K562 (cell line): ENCODE results near the gene ZMYND8. TPM values are rescaled to one million over a fixed set of nuclear protein-coding genes. Genes with fewer than 3 reads are reported as not detected.

ENCODE experiments used
- ARID2 ChIP-seq: fragments of 450-650 bp; IDR thresholded peaks from 2 replicates; pipeline ENCODE4 v1.6.1; 2017; ENCODE audit warnings: antibody characterized with exemption, mild to moderate bottlenecking
- ASH1L ChIP-seq: fragments of 450-650 bp; IDR thresholded peaks from 2 replicates; pipeline ENCODE4 v1.6.1; 2018; ENCODE audit warnings: borderline replicate concordance, mild to moderate bottlenecking, low read depth; ENCODE audit not compliant: partially characterized antibody
- ATF4 ChIP-seq: fragments of 450-650 bp; formaldehyde crosslinking; IDR thresholded peaks from 2 replicates; pipeline ENCODE4 v1.4.0; 2022; ENCODE audit warnings: mild to moderate bottlenecking, moderate library complexity
- BRD9 ChIP-seq: fragments of 450-650 bp; IDR thresholded peaks from 2 replicates; pipeline ENCODE4 v1.6.1; 2018; ENCODE audit warnings: low read depth; ENCODE audit not compliant: partially characterized antibody
- ESRRB ChIP-seq: fragments of 250-450 bp; sonication (Bioruptor Pico); IDR thresholded peaks from 2 replicates; pipeline ENCODE4 v1.5.0; 2020; ENCODE audit warnings: mild to moderate bottlenecking, moderate library complexity, borderline replicate concordance
- ID3 ChIP-seq, 2 experiments: fragments of 250-450 bp in 1 of 2; fragments of 450-650 bp in 1 of 2; sonication (Bioruptor Pico) in 1 of 2; IDR thresholded peaks; 2 replicates each; pipeline versions ENCODE4 v1.6.1 to v1.8.0; 2016 to 2021; ENCODE audit warnings: mild to moderate bottlenecking in 2 of 2, moderate library complexity in 2 of 2, missing compliant biosample characterization in 1 of 2, missing genetic modification characterization in 1 of 2
- ILF3 ChIP-seq: fragments of 450-650 bp; IDR thresholded peaks from 2 replicates; pipeline ENCODE4 v1.6.1; 2018; ENCODE audit warnings: antibody characterized with exemption, mild to moderate bottlenecking, moderate library complexity, borderline replicate concordance
- KLF6 ChIP-seq: fragments of 250-450 bp; sonication (Bioruptor Pico); IDR thresholded peaks from 2 replicates; pipeline ENCODE4 v1.4.0; 2020; ENCODE audit warnings: mild to moderate bottlenecking, moderate library complexity, borderline replicate concordance
- MAFG ChIP-seq: fragments of 450-650 bp; conservative IDR thresholded peaks from 2 replicates; pipeline ENCODE4 v1.6.1; 2016; ENCODE audit warnings: missing genetic modification characterization, missing compliant biosample characterization
- MBD2 ChIP-seq: sonication (generic); IDR thresholded peaks from 2 replicates; pipeline ENCODE4 v1.6.1; 2016; ENCODE audit warnings: low read depth, borderline replicate concordance
- MXI1 ChIP-seq: IDR thresholded peaks from 2 replicates; pipeline ENCODE4 v1.6.1; 2011; ENCODE audit warnings: low read depth, mild to moderate bottlenecking, improper control_type of control experiment, low read length
- MYBL2 ChIP-seq, 2 experiments: fragments of 450-650 bp in 1 of 2; sonication (generic) in 1 of 2; formaldehyde crosslinking in 1 of 2; IDR thresholded peaks; 2 replicates each; pipeline versions ENCODE4 v1.6.1 to v1.8.1; 2017 to 2022; ENCODE audit warnings: borderline replicate concordance in 1 of 2, inconsistent platforms in 1 of 2, low read depth in 1 of 2, mild to moderate bottlenecking in 1 of 2, missing genetic modification reagents in 1 of 2, moderate library complexity in 1 of 2
- POLR2A ChIP-seq: fragments of 450-650 bp; conservative IDR thresholded peaks from 2 replicates; pipeline ENCODE4 v1.6.1; 2016
- PURB ChIP-seq: sonication (generic); formaldehyde crosslinking; IDR thresholded peaks from 2 replicates; pipeline ENCODE4 v1.9.0; 2021; ENCODE audit warnings: low read depth, mild to moderate bottlenecking, missing genetic modification reagents
- SMAD4 ChIP-seq: fragments of 250-450 bp; sonication (Bioruptor Pico); conservative IDR thresholded peaks from 2 replicates; pipeline ENCODE4 v1.8.0; 2021; ENCODE audit warnings: inconsistent platforms, mild to moderate bottlenecking, moderate library complexity
- TCF7L2 ChIP-seq: fragments of 150-350 bp; IDR thresholded peaks from 2 replicates; pipeline ENCODE4 v1.6.1; 2016; ENCODE audit warnings: low read depth, mild to moderate bottlenecking, low read length, moderate library complexity
- TEAD4 ChIP-seq, 2 experiments: sonication (generic) in 1 of 2; formaldehyde crosslinking in 1 of 2; IDR thresholded peaks; 2 replicates each; pipeline versions ENCODE4 v1.6.1 to v1.8.0; 2012 to 2022; ENCODE audit warnings: borderline replicate concordance in 1 of 2, inconsistent platforms in 1 of 2, low read length in 1 of 2, mild to moderate bottlenecking in 1 of 2, missing genetic modification reagents in 1 of 2
- XRCC5 ChIP-seq: fragments of 200-400 bp; formaldehyde crosslinking; IDR thresholded peaks from 2 replicates; pipeline ENCODE4 v1.6.1; 2017; ENCODE audit warnings: low read depth, mild to moderate bottlenecking, low read length
- ZKSCAN8 ChIP-seq: fragments of 200-800 bp; sonication (Bioruptor generic); IDR thresholded peaks from 2 replicates; pipeline ENCODE4 v1.6.1; 2016; ENCODE audit warnings: missing genetic modification characterization, missing compliant biosample characterization
- ZNF639 ChIP-seq, 2 experiments: fragments of 200-800 bp in 1 of 2; sonication (Bioruptor generic) in 1 of 2; sonication (generic) in 1 of 2; formaldehyde crosslinking in 1 of 2; IDR thresholded peaks in 1 of 2; conservative IDR thresholded peaks in 1 of 2; 2 replicates each; pipeline versions ENCODE4 v1.5.0 to v1.6.1; 2016 to 2020; ENCODE audit warnings: missing compliant biosample characterization in 1 of 2, missing genetic modification characterization in 1 of 2, missing genetic modification reagents in 1 of 2
- polyA plus RNA-seq, 8 experiments: library from polyadenylated mRNA; depleted of rRNA in 4 of 8; stranded (reverse) in 5 of 8; unstranded in 3 of 8; fragments of >200 nt; fragmentation: Nextera tagmentation in 2 of 8; fragmentation: Illumina TruSeq in 1 of 8; extraction: Ambion mirVana in 2 of 8; extraction: Trizol in 1 of 8; gene quantifications; 2 replicates each; pipeline versions ENCODE4 v1.2.1 to v1.2.3, GENCODE V29; 2011 to 2014; ENCODE audit warnings: inconsistent platforms in 1 of 8, missing spikeins in 1 of 8
- total RNA-seq, 7 experiments: library from RNA; depleted of rRNA in 6 of 7; stranded (reverse); fragments of >200 nt in 6 of 7; fragmentation: Illumina TruSeq in 2 of 7; extraction: Trizol in 2 of 7; gene quantifications; 2 replicates each; pipeline versions ENCODE4 v1.2.1 to v1.2.3, GENCODE V29; 2011 to 2021; ENCODE audit warnings: low replicate concordance in 1 of 7
- TF ChIP-seq, protein P1 (sequence below): fragments of 450-650 bp; conservative IDR thresholded peaks from 2 replicates; pipeline ENCODE4 v1.6.1; 2016; ENCODE audit warnings: missing genetic modification characterization, low read depth, mild to moderate bottlenecking, missing compliant biosample characterization, moderate library complexity

The ZMYND8 gene
- total and polyA plus RNA-seq, 9 of the 15 experiments (the other 6 are each of a cell fraction or from before 2014, with no cell fraction given) = 31.8 to 148 (median 71.9) TPM

- TF ChIP-seq, protein P1, sequence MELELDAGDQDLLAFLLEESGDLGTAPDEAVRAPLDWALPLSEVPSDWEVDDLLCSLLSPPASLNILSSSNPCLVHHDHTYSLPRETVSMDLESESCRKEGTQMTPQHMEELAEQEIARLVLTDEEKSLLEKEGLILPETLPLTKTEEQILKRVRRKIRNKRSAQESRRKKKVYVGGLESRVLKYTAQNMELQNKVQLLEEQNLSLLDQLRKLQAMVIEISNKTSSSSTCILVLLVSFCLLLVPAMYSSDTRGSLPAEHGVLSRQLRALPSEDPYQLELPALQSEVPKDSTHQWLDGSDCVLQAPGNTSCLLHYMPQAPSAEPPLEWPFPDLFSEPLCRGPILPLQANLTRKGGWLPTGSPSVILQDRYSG = peak; percentile 87
- no peak for TF ChIP-seq ESRRB (CRISPR knock-in tag)
- peak; percentile 78; the same call in 1 of the 2 replicates for TF ChIP-seq ZKSCAN8 (CRISPR knock-in tag)
- 0 out of 2 replicates have a peak, but pooled peaks have one; percentile 57 for TF ChIP-seq KLF6
- peak; percentile 88 for TF ChIP-seq BRD9
- TF ChIP-seq MAFG = no peak
- TF ChIP-seq ASH1L = peak; percentile 94
- TF ChIP-seq MBD2 = peak; percentile 92
- no peak for TF ChIP-seq MYBL2 (IDR thresholded peaks at IDR 0.05; ENCODE audit: low read depth)
- no peak for TF ChIP-seq MYBL2 (CRISPR knock-in tag; IDR thresholded peaks at IDR 0.05; ENCODE audit: borderline replicate concordance)
- TF ChIP-seq ILF3 = no peak
- TF ChIP-seq TEAD4 (IDR thresholded peaks at IDR 0.05; ENCODE audit: low read length) = 0 out of 2 replicates have a peak, but pooled peaks have one; percentile 8
- TF ChIP-seq TEAD4 (CRISPR knock-in tag; IDR thresholded peaks at IDR 0.05; ENCODE audit: borderline replicate concordance) = no peak
- no peak for TF ChIP-seq TCF7L2
- no peak for TF ChIP-seq ID3 (CRISPR knock-in tag; IDR thresholded peaks at IDR 0.05)
- peak; percentile 41; the same call in 1 of the 2 replicates for TF ChIP-seq ID3 (tag; IDR thresholded peaks at IDR 0.05)
- peak in 1 of 2 experiments; percentile 89; a peak in 2 of 4 replicates for TF ChIP-seq ZNF639 (CRISPR knock-in tag; conservative IDR thresholded peaks at IDR 0.05 in 1 of 2, IDR thresholded peaks at IDR 0.05 in 1 of 2)
- TF ChIP-seq XRCC5 = 0 out of 2 replicates have a peak, but pooled peaks have one; percentile 33
- TF ChIP-seq MXI1 = 0 out of 2 replicates have a peak, but pooled peaks have one; percentile 13
- TF ChIP-seq SMAD4 (CRISPR knock-in tag) = peak; percentile 30
- 0 out of 2 replicates have a peak, but pooled peaks have one; percentile 7 for TF ChIP-seq ATF4 (CRISPR knock-in tag)
- no peak for TF ChIP-seq PURB (CRISPR knock-in tag)
- peak; percentile 81 for TF ChIP-seq POLR2A
- 0 out of 2 replicates have a peak, but pooled peaks have one; percentile 34 for TF ChIP-seq ARID2
These were observed at the start of gene ZMYND8 (continued) for GRCh38 chr20:47356526-47357295.
